HL-60 (cell line): ENCODE measurements around the gene SMOC2.

Experiments
- POLR2AphosphoS5 ChIP-seq: IDR thresholded peaks from 2 replicates; pipeline ENCODE4 v1.6.1; 2012; ENCODE audit warnings: low read depth
- TF ChIP-seq, protein P1 (sequence below): IDR thresholded peaks from one replicate; pipeline ENCODE4 v1.5.1; 2011; ENCODE audit warnings: low read length, control low read depth, inconsistent platforms; ENCODE audit not compliant: insufficient read depth

- TF ChIP-seq, protein P1, sequence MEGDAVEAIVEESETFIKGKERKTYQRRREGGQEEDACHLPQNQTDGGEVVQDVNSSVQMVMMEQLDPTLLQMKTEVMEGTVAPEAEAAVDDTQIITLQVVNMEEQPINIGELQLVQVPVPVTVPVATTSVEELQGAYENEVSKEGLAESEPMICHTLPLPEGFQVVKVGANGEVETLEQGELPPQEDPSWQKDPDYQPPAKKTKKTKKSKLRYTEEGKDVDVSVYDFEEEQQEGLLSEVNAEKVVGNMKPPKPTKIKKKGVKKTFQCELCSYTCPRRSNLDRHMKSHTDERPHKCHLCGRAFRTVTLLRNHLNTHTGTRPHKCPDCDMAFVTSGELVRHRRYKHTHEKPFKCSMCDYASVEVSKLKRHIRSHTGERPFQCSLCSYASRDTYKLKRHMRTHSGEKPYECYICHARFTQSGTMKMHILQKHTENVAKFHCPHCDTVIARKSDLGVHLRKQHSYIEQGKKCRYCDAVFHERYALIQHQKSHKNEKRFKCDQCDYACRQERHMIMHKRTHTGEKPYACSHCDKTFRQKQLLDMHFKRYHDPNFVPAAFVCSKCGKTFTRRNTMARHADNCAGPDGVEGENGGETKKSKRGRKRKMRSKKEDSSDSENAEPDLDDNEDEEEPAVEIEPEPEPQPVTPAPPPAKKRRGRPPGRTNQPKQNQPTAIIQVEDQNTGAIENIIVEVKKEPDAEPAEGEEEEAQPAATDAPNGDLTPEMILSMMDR: no peak
- no peak for TF ChIP-seq POLR2AphosphoS5
Observed at GRCh38 chr6:168609914-168610490, 169.0 kb downstream of the SMOC2 start.
